Subcutaneous abdominal adipose tissue (tissue), 5 donors: ENCODE results near the gene RALGPS2.
"Not testable (repeated sequence)": the region's sequence is repeated elsewhere in the genome, so short reads cannot be mapped to it uniquely, and the experiment has no call there.

ENCODE experiments used
- H3K27ac ChIP-seq: one replicate; pipeline ENCODE4 v1.7.0; 2013; ENCODE audit warnings: low read depth, mild to moderate bottlenecking, inconsistent platforms, low read length, moderate library complexity
- H3K27me3 ChIP-seq, 5 donors: one replicate each; pipeline ENCODE4 v1.7.0; 2013; ENCODE audit warnings: low read length in 5 of 5, inconsistent platforms in 1 of 5; ENCODE audit not compliant: control insufficient read depth in 5 of 5, insufficient read depth in 4 of 5
- H3K36me3 ChIP-seq, 5 donors: one replicate each; pipeline ENCODE4 v1.7.0; 2013; ENCODE audit warnings: low read length in 5 of 5; ENCODE audit not compliant: control insufficient read depth in 5 of 5, insufficient read depth in 5 of 5
- H3K4me1 ChIP-seq, 5 donors: one replicate each; pipeline ENCODE4 v1.7.0; 2013; ENCODE audit warnings: low read length in 5 of 5, mild to moderate bottlenecking in 3 of 5, moderate library complexity in 1 of 5; ENCODE audit not compliant: control insufficient read depth in 5 of 5, insufficient read depth in 5 of 5
- H3K4me3 ChIP-seq, 5 donors: one replicate each; pipeline ENCODE4 v1.7.0; 2013; ENCODE audit warnings: low read length in 5 of 5, low read depth in 1 of 5
- H3K9ac ChIP-seq, 5 donors: one replicate each; pipeline ENCODE4 v1.7.0; 2013; ENCODE audit warnings: low read length in 5 of 5, mild to moderate bottlenecking in 4 of 5, moderate library complexity in 3 of 5
- H3K9me3 ChIP-seq, 5 donors: one replicate each; pipeline ENCODE4 v1.7.0; 2013; ENCODE audit warnings: low read length in 5 of 5; ENCODE audit not compliant: control insufficient read depth in 5 of 5
- donor health status: healthy.
- donor health status: healthy.
- donor health status: healthy.
- donor health status: healthy.
- donor health status: healthy.

RALGPS2 gene

DNA sequence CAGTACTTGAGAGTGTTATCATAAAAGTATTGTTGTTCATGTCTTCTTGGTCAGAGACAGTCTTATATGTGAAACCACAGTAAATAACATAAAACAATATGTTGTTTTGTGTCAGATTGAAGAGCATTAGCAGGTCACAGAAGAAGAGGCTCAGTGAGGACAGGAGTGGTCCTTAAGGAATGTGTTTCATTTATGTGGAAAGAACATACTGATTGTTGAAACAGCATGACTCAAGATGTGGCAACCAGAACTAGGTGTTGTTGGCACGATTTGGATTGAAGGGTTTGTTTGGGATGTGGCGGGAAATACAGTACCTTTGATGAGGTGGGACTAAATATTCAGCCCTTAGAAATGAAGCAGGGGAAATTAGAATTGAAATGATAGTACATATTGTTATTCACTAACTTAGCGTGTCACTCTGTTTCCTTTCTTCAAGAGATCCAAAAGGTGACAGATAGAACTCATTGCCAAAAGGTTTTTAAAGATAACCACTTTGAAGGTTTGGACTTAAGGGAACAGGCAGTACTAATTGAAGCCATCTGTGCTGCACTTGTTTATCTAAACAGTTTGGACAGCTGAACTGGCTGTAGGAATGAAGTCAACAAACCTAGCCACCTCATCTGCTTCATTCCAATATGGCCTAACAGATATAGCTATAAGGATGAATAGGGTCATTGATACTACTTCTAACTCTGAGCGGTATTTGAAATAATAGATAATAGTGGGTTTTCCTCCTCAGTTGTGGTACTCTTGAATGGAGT is 14.4 kb downstream of the RALGPS2 start:
- H3K4me3 ChIP-seq = no peak overlapping the region
- H3K4me1 ChIP-seq = no peaks in the 10 kb centered on the region
- no peaks in the 10 kb centered on the region for H3K9me3 ChIP-seq
- H3K27ac ChIP-seq = no peak overlapping the region
- H3K9ac ChIP-seq = no peak overlapping the region
- H3K36me3 ChIP-seq = no peaks in the 10 kb centered on the region
- no peaks in the 10 kb centered on the region for H3K27me3 ChIP-seq

DNA sequence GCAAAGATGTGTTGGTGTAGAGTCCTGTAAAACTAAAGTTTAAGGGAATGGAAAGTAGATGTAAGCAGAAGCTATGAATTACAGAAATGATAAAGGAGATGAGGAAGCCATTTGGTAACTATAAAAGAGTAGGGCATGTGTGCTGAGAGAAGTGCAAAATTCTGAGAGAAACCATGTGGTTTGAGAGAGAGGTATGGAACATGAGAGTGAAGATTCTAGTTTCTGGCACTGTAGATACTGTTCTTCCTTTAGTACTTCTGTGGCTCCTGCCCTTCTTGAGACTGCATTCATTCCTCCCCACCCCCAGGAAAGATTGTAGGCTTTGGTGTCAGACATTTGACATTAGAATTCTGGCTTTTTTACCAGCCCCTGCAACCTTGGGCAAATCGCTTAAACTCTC is 15.4 kb downstream of the RALGPS2 start:
- Histone ChIP-seq H3K4me3 (no peak overlapping the region), H3K4me1 (no peaks in the 10 kb centered on the region), H3K9me3 (no peaks in the 10 kb centered on the region), H3K27ac (no peak overlapping the region), H3K27me3 (no peaks in the 10 kb centered on the region), H3K36me3 (no peaks in the 10 kb centered on the region), H3K9ac (no peak overlapping the region)

DNA sequence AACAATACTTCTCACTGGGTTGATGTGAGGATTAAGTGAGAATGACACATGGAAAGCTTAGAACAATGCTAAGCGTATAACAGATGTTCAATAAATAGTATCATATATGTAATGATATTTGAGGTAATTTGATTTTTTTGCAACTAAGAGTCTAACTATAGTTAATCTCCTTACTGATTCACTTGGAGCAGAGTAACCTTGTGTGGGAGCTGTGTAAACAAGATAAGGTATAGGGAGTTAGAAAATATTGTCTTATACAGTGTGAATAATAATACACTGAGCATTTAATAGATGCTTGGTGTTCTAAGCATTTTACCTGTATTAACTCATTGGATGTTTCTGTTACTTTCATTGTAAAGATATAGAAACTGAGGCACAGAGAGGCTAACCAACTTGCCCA is 15.9 kb downstream of the RALGPS2 start:
- Histone ChIP-seq H3K27me3 (no peaks in the 10 kb centered on the region), H3K9me3 (no peaks in the 10 kb centered on the region), H3K36me3 (no peaks in the 10 kb centered on the region), H3K27ac (no peak overlapping the region), H3K4me1 (no peaks in the 10 kb centered on the region), H3K4me3 (no peak overlapping the region), H3K9ac (no peak overlapping the region)

DNA sequence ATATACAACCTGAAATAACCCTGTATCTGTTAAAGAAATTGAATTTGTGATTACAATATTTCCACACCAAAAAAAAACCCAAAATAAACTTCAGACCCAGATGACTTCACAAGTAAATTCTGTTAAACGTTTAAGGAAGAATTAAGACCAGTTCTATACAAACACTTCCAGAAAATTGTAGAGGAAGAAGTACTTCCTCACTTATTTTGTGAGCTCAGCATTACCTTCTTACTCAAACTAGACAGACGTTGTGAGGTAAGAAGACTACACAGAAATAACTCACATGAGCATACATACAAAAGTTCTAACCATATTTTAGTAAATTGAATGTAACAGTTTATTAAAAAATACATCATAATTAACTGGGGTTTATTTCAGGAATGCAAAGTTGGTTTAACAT is 18.8 kb downstream of the RALGPS2 start:
- Histone ChIP-seq H3K9ac (no peak overlapping the region), H3K4me3 (no peak overlapping the region), H3K36me3 (no peaks in the 10 kb centered on the region), H3K4me1 (no peaks in the 10 kb centered on the region), H3K27me3 (no peaks in the 10 kb centered on the region), H3K27ac (no peak overlapping the region), H3K9me3 (no peaks in the 10 kb centered on the region)

DNA sequence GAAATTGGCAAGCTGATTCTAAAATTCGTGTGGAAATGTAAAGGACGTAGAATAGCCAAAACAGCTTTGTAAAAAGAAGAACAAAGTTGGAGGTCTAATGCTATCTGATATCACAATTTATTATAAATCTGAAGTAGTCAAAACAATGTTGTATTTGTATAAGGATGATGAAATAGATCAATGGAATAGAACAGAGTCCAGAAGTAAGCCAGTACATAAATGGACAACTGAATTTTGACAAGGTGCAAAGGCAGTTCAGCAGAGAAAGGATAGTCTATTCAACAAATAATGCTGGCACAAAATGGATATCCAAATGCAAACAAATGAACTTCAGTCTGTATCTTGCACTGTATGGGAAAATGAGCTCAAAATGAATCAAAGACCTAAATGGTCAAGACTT is 20.2 kb downstream of the RALGPS2 start:
- Histone ChIP-seq H3K9ac (no peak overlapping the region), H3K4me1 (no peaks in the 10 kb centered on the region), H3K27ac (no peak overlapping the region), H3K9me3 (no peaks in the 10 kb centered on the region), H3K36me3 (no peaks in the 10 kb centered on the region), H3K27me3 (no peaks in the 10 kb centered on the region), H3K4me3 (no peak overlapping the region)

DNA sequence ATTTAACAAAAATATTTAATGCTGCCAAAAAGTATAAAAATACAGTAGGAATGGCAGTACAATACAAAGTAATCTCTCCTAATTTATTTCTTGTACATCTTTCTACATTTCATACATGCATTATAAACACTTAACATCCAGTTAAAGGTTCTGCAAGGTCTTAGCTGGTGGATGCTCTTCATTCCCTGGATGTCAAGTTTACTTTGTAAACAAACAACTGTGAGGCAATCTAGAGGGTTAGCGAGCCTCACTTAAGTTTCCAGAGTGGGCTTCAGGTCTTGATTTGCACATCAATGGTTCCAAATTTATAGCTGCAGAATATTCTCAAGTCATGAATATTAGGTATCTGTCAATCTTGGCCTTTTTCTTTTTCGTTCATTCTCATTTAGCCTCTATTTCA is 21.3 kb downstream of the RALGPS2 start:
- H3K9ac ChIP-seq = no peak overlapping the region
- H3K4me1 ChIP-seq = no peaks in the 10 kb centered on the region
- H3K4me3 ChIP-seq = no peak overlapping the region
- no peaks in the 10 kb centered on the region for H3K9me3 ChIP-seq
- H3K27me3 ChIP-seq = no peaks in the 10 kb centered on the region
- no peak overlapping the region for H3K27ac ChIP-seq
- no peaks in the 10 kb centered on the region for H3K36me3 ChIP-seq

DNA sequence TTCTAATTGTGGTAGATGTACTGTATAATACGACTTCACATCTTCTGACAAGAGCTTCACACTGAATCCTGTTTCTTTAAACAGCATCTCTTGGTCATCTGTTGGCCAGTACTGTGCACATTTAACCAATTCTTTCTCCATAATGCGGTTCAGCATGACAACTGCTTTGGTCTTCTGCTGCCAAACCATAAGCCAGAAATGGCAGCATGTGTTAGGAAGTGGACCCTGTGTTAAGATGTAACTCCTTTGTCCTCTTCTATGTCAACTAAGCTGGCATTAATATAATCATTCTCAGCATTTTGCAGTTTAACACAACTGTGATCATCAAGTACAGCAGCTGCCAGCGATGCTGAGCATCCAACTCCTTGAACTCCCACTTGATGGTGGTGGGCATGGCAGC is 22.3 kb downstream of the RALGPS2 start:
- not testable (repeated sequence) for H3K4me3 ChIP-seq, H3K27ac ChIP-seq, H3K9me3 ChIP-seq, H3K9ac ChIP-seq, H3K4me1 ChIP-seq, H3K27me3 ChIP-seq, H3K36me3 ChIP-seq

DNA sequence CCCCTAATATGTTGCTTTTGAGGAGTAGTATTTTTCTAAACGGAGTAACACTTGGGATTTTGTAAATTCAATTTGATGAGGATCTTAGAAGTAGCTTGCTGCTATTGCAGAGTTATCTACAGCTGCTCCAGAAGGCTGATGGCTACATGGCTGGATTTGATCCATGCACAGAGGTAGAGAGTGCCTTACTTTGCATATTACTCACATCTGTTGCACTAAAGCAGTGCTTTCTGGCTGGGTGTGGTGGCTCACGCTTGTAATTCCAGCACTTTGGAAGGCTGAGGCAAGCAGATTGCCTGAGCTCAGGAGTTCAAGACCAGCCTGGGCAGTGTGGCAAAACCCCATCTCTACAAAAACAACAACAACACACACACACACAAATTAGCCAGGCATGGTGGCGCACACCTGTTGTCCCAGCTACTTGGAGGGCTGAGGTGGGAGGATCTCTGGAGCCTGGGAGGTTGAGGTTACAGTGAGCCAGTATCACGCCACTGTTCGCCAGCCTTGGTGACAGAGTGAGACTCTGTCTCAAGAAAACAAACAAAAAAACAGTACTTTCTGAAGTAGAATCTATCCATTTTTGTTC is 24.6 kb downstream of the RALGPS2 start:
- no peaks in the 10 kb centered on the region for H3K36me3 ChIP-seq
- no peak overlapping the region for H3K4me3 ChIP-seq
- no peaks in the 10 kb centered on the region for H3K27me3 ChIP-seq
- H3K9ac ChIP-seq = no peak overlapping the region
- no peaks in the 10 kb centered on the region for H3K4me1 ChIP-seq
- no peaks in the 10 kb centered on the region for H3K9me3 ChIP-seq
- H3K27ac ChIP-seq = no peak overlapping the region

DNA sequence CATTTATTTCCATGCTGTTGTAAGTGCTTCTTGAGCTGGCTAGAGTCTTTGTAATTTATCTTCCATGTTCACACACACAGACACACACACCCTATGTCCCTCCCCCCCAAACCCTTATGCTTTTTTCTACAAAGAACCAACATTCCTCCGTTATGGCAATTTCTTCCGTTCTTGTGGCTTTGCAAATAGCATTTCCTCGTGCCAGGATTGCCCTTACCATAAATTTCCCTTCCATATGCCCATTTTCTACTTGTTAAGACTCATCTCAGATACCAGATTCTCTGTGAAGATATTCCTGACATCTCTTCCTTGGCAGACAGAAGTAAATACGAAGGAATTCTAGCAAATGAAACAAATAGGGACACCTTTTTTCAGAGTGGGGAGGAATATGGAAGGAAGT is 26.0 kb downstream of the RALGPS2 start:
- H3K9ac ChIP-seq = no peak overlapping the region
- H3K36me3 ChIP-seq = no peaks in the 10 kb centered on the region
- no peak overlapping the region for H3K27ac ChIP-seq
- H3K4me1 ChIP-seq = no peaks in the 10 kb centered on the region
- H3K27me3 ChIP-seq = no peaks in the 10 kb centered on the region
- H3K4me3 ChIP-seq = no peak overlapping the region
- peaks cover 0 to 4% (median 0%) of the 10 kb centered on the region in 5 donors for H3K9me3 ChIP-seq

DNA sequence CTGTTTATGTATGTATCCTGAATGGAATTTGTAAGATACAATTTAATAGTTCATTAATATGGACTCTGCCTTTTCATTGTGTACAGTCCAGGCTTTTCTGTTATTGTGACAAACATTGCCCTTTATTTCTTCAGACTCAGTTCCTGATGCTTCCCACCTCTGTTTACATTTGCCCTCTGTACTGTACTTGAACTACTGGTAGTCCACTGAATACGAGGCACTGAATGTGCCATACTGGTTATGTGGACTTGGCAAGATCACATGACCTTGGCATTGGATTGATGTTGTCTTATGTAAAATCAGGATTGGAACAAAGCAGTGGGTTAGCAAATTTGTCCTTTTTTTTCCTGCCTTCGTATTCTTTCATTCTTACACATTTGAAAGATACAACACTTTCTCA is 27.8 kb downstream of the RALGPS2 start:
- no peaks in the 10 kb centered on the region for H3K36me3 ChIP-seq
- no peak overlapping the region for H3K27ac ChIP-seq
- H3K27me3 ChIP-seq = no peaks in the 10 kb centered on the region
- peaks cover 0 to 4% (median 0%) of the 10 kb centered on the region in 5 donors for H3K9me3 ChIP-seq
- H3K9ac ChIP-seq = no peak overlapping the region
- no peak overlapping the region for H3K4me3 ChIP-seq
- H3K4me1 ChIP-seq = no peaks in the 10 kb centered on the region
